ENCODE measurements around the gene CDH23. TPM values are rescaled to one million over a fixed set of nuclear protein-coding genes. Genes with fewer than 3 reads are reported as not detected.

The CDH23 gene
- total RNA-seq, 1 donor from 2014 or later = not detected

GRCh38 chr10:71511206-71511605, 114.5 kb downstream of the CDH23 start:
- Mint-ChIP-seq H3K36me3 (ENCODE audit: low read depth) (no peaks in the 10 kb centered on the region), H3K27me3 (ENCODE audit: low read depth) (peaks cover 20% of the 10 kb centered on the region), H3K9me3 (ENCODE audit: low read depth) (no peaks in the 10 kb centered on the region), H3K4me3 (ENCODE audit: unreplicated experiment) (no peak overlapping the region), H3K27ac (ENCODE audit: unreplicated experiment) (no peak overlapping the region), H3K4me1 (ENCODE audit: low read depth) (peaks cover 11% of the 10 kb centered on the region)
- no peak for TF ChIP-seq CTCF (IDR thresholded peaks at IDR 0.05)
- DNase-seq (ENCODE audit: low spot score) = no peak

- no peaks in the 10 kb centered on the region for H3K9me3 Mint-ChIP-seq (ENCODE audit: low read depth)
- no peak for TF ChIP-seq CTCF (IDR thresholded peaks at IDR 0.05)
- no peak overlapping the region for H3K27ac Mint-ChIP-seq (ENCODE audit: unreplicated experiment)
- no peak for DNase-seq (ENCODE audit: low spot score)
- no peak overlapping the region for H3K4me3 Mint-ChIP-seq (ENCODE audit: unreplicated experiment)
- H3K27me3 Mint-ChIP-seq (ENCODE audit: low read depth) = peaks cover 14% of the 10 kb centered on the region
- H3K4me1 Mint-ChIP-seq (ENCODE audit: low read depth) = peaks cover 11% of the 10 kb centered on the region
- no peaks in the 10 kb centered on the region for H3K36me3 Mint-ChIP-seq (ENCODE audit: low read depth)
These were observed 115.6 kb downstream of the CDH23 start for GRCh38 chr10:71512312-71512711.

DNA sequence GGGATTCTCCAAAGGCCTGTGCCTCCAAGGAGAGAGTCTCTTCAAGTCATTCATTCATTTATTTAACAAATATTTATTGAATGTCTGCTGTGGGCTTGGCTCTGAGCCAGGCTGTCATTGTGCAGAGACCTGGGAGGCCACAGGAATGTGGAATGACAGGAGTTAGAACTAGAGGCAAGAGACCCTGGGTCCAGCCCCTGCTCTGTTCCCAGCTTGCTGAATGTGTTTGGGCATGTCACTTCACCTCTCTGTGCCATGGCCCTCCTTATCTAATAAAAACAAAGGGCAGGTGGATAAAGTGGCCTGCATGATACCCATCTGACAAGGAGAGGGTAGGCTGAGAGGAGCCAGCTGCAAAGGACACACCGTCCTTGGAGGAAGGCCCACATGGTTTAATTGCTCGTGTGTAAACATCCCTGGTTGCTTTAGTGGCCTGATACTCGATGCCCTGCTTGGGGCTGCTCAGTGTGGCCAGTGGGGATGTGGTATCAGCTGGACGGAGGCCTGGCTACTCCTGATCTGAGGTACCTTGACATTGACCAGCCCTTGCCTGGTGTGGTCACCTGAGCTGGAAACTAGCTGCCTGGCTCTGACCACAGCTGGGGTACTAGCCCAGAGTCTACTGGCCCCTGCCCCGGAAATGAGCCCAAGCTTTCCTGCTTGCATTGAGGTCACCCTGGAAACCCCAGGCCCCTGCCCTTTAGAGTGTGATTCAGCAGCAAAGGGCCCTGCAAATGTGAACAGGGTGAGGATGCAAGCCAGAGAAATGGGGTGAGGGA, 116.2 kb downstream of the CDH23 start:
- Mint-ChIP-seq H3K27me3 (ENCODE audit: low read depth) (peaks cover 9% of the 10 kb centered on the region), H3K9me3 (ENCODE audit: low read depth) (no peaks in the 10 kb centered on the region), H3K27ac (ENCODE audit: unreplicated experiment) (no peak overlapping the region), H3K4me1 (ENCODE audit: low read depth) (peaks cover 11% of the 10 kb centered on the region), H3K4me3 (ENCODE audit: unreplicated experiment) (no peak overlapping the region), H3K36me3 (ENCODE audit: low read depth) (no peaks in the 10 kb centered on the region)
- no peak for DNase-seq (ENCODE audit: low spot score)
- TF ChIP-seq CTCF (IDR thresholded peaks at IDR 0.05) = no peak

- Mint-ChIP-seq H3K9me3 (ENCODE audit: low read depth) (no peaks in the 10 kb centered on the region), H3K27ac (ENCODE audit: unreplicated experiment) (no peak overlapping the region)
- DNase-seq (ENCODE audit: low spot score) = no peak
These were observed 116.8 kb downstream of the CDH23 start for GRCh38 chr10:71513540-71513853.

DNA sequence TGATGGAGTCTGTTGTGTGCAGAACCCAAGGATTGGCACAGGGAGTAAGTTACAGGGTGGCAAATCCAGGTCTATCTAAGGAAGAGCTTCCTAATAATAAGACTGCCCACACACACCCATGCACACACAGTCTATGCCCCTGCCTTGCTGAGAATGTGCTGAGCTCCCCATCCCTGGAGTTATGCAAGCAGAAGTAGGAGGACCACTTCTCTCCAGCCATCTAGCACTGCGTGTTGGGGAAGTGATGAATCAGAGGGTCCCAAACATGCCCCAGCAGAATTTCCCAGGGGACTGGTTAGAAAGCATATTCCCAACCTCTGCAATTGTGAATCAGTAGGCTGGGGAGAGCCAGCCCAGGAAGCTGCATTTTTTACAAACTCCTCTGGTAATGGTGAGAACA, 117.2 kb downstream of the CDH23 start:
- Mint-ChIP-seq H3K9me3 (ENCODE audit: low read depth) (no peaks in the 10 kb centered on the region), H3K27me3 (ENCODE audit: low read depth) (peaks cover 4% of the 10 kb centered on the region), H3K27ac (ENCODE audit: unreplicated experiment) (no peak overlapping the region), H3K4me1 (ENCODE audit: low read depth) (peaks cover 11% of the 10 kb centered on the region), H3K4me3 (ENCODE audit: unreplicated experiment) (no peak overlapping the region), H3K36me3 (ENCODE audit: low read depth) (no peaks in the 10 kb centered on the region)
- DNase-seq (ENCODE audit: low spot score) = no peak
- no peak for TF ChIP-seq CTCF (IDR thresholded peaks at IDR 0.05)

More at GRCh38 chr10:71513540-71513853, 116.8 kb downstream of the CDH23 start:
- Mint-ChIP-seq H3K4me1 (ENCODE audit: low read depth) (peaks cover 11% of the 10 kb centered on the region), H3K27me3 (ENCODE audit: low read depth) (peaks cover 4% of the 10 kb centered on the region), H3K4me3 (ENCODE audit: unreplicated experiment) (no peak overlapping the region), H3K36me3 (ENCODE audit: low read depth) (no peaks in the 10 kb centered on the region)
- TF ChIP-seq CTCF (IDR thresholded peaks at IDR 0.05) = no peak
